ENCODE results near the gene ERCC5.

Gene ERCC5

DNA sequence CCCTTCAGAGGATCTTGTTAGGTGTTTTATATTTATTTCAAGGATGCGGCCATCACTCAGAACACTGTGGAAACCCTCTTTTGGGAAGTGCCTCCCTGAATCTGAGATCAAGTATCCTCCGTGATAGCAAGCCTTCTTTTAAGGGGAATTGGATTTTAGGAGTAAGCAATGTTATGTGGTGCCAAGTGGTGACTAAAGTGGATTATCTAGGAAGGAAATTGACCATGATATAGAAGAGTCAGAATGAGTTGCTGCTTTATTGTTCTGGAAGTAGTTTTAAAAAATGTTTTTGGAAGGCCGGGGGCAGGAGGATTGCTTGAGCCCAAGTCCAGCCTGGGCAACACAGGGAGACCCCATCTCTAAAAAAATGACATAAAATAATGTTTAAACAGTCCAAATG is 6.7 kb downstream of the ERCC5 start:
- Histone ChIP-seq H3K27me3 (ENCODE audit: insufficient read depth, low read length) (no peaks in the 10 kb centered on the region), H3K36me3 (ENCODE audit: insufficient read depth, low read length) (peaks cover 31% of the 10 kb centered on the region), H3K9me3 (ENCODE audit: low read length) (no peaks in the 10 kb centered on the region), H2AFZ (ENCODE audit: low read depth, low read length) (no peak overlapping the region), H3K4me3 (ENCODE audit: low read length) (no peak overlapping the region), H3K4me1 (ENCODE audit: insufficient read depth, low read length) (peaks cover 4% of the 10 kb centered on the region)

- H3K9me3 ChIP-seq (ENCODE audit: low read length), result no peaks in the 10 kb centered on the region
- H3K4me3 ChIP-seq (ENCODE audit: low read length), result no peak overlapping the region
- H3K4me1 ChIP-seq (ENCODE audit: insufficient read depth, low read length), result no peaks in the 10 kb centered on the region
- peaks cover 47% of the 10 kb centered on the region for H3K36me3 ChIP-seq (ENCODE audit: insufficient read depth, low read length)
- no peaks in the 10 kb centered on the region for H3K27me3 ChIP-seq (ENCODE audit: insufficient read depth, low read length)
- H2AFZ ChIP-seq (ENCODE audit: low read depth, low read length), result no peak overlapping the region
These were observed 8.8 kb downstream of the ERCC5 start for GRCh38 chr13:102854675-102855074.

- Histone ChIP-seq H2AFZ (ENCODE audit: low read depth, low read length) (no peak overlapping the region), H3K36me3 (ENCODE audit: insufficient read depth, low read length) (peaks cover 63% of the 10 kb centered on the region), H3K27me3 (ENCODE audit: insufficient read depth, low read length) (no peaks in the 10 kb centered on the region), H3K4me3 (ENCODE audit: low read length) (no peak overlapping the region), H3K4me1 (ENCODE audit: insufficient read depth, low read length) (no peaks in the 10 kb centered on the region), H3K9me3 (ENCODE audit: low read length) (no peaks in the 10 kb centered on the region)
These were observed 10.7 kb downstream of the ERCC5 start for GRCh38 chr13:102856557-102856956.

GRCh38 chr13:102862624-102863210 is 16.9 kb downstream of the ERCC5 start:
- no peaks in the 10 kb centered on the region for H3K27me3 ChIP-seq (ENCODE audit: insufficient read depth, low read length)
- H3K4me3 ChIP-seq (ENCODE audit: low read length), result no peak overlapping the region
- peaks cover 89% of the 10 kb centered on the region for H3K36me3 ChIP-seq (ENCODE audit: insufficient read depth, low read length)
- no peak overlapping the region for H2AFZ ChIP-seq (ENCODE audit: low read depth, low read length)
- H3K4me1 ChIP-seq (ENCODE audit: insufficient read depth, low read length), result no peaks in the 10 kb centered on the region
- H3K9me3 ChIP-seq (ENCODE audit: low read length), result peaks cover 21% of the 10 kb centered on the region

GRCh38 chr13:102863590-102863989 is 17.8 kb downstream of the ERCC5 start:
- Histone ChIP-seq H3K9me3 (ENCODE audit: low read length) (peaks cover 21% of the 10 kb centered on the region), H3K36me3 (ENCODE audit: insufficient read depth, low read length) (peaks cover 88% of the 10 kb centered on the region), H2AFZ (ENCODE audit: low read depth, low read length) (no peak overlapping the region), H3K27me3 (ENCODE audit: insufficient read depth, low read length) (no peaks in the 10 kb centered on the region), H3K4me3 (ENCODE audit: low read length) (no peak overlapping the region), H3K4me1 (ENCODE audit: insufficient read depth, low read length) (no peaks in the 10 kb centered on the region)

GRCh38 chr13:102868366-102868936 is 22.6 kb downstream of the ERCC5 start:
- no peaks in the 10 kb centered on the region for H3K27me3 ChIP-seq (ENCODE audit: insufficient read depth, low read length)
- no peak overlapping the region for H3K4me3 ChIP-seq (ENCODE audit: low read length)
- no peak overlapping the region for H2AFZ ChIP-seq (ENCODE audit: low read depth, low read length)
- peaks cover 69% of the 10 kb centered on the region for H3K36me3 ChIP-seq (ENCODE audit: insufficient read depth, low read length)
- H3K4me1 ChIP-seq (ENCODE audit: insufficient read depth, low read length), result peaks cover 3% of the 10 kb centered on the region
- H3K9me3 ChIP-seq (ENCODE audit: low read length), result peaks cover 14% of the 10 kb centered on the region

- Histone ChIP-seq H3K36me3 (ENCODE audit: insufficient read depth, low read length) (peaks cover 57% of the 10 kb centered on the region), H3K4me3 (ENCODE audit: low read length) (no peak overlapping the region), H2AFZ (ENCODE audit: low read depth, low read length) (no peak overlapping the region), H3K9me3 (ENCODE audit: low read length) (peaks cover 2% of the 10 kb centered on the region), H3K4me1 (ENCODE audit: insufficient read depth, low read length) (peaks cover 9% of the 10 kb centered on the region), H3K27me3 (ENCODE audit: insufficient read depth, low read length) (no peaks in the 10 kb centered on the region)
These were observed 24.3 kb downstream of the ERCC5 start for GRCh38 chr13:102869948-102870676.

DNA sequence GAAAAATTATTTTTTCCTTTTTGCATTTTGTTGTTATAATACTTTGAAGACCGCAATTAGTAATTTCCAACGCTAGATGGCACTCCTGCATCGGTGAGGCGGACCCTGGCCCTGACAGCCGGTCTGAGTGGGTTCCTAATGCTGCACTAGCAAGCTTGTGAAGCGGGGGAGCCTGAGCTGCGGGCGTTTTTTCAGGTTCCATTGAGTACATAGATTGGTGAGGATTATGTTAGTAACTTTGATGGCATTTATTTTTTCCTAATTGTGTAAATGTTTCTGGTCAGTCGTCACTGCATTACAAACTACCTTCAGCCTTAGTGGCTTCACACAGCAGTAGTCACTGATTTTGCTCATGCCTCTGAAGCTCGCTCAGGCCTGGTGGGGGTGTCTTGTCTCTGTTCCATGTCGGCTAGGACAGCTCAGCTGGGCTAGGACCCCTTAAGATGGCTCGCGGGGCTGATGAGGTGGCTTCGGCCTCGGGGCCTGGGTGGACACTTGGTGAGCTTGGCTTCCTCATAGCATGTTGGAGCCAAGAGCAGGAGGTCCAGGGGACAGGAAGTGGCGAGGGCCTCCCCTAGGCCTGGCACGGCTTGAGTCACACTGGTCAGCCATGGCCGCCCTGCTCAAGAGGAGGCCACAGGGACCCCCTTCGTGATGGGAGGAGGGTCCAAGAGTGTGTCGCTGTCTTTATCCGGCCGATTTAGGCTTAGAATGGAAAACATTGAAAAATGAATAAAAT is 25.0 kb downstream of the ERCC5 start:
- Histone ChIP-seq H3K4me1 (ENCODE audit: insufficient read depth, low read length) (peaks cover 16% of the 10 kb centered on the region), H3K27me3 (ENCODE audit: insufficient read depth, low read length) (no peaks in the 10 kb centered on the region), H3K9me3 (ENCODE audit: low read length) (peaks cover 2% of the 10 kb centered on the region), H2AFZ (ENCODE audit: low read depth, low read length) (no peak overlapping the region), H3K36me3 (ENCODE audit: insufficient read depth, low read length) (peaks cover 53% of the 10 kb centered on the region), H3K4me3 (ENCODE audit: low read length) (no peak overlapping the region)

GRCh38 chr13:102872131-102872530 is 26.3 kb downstream of the ERCC5 start:
- Histone ChIP-seq H2AFZ (ENCODE audit: low read depth, low read length) (no peak overlapping the region), H3K36me3 (ENCODE audit: insufficient read depth, low read length) (peaks cover 56% of the 10 kb centered on the region), H3K9me3 (ENCODE audit: low read length) (peaks cover 2% of the 10 kb centered on the region), H3K4me1 (ENCODE audit: insufficient read depth, low read length) (peaks cover 20% of the 10 kb centered on the region), H3K4me3 (ENCODE audit: low read length) (no peak overlapping the region), H3K27me3 (ENCODE audit: insufficient read depth, low read length) (no peaks in the 10 kb centered on the region)

GRCh38 chr13:102872531-102872930 is 26.7 kb downstream of the ERCC5 start:
- Histone ChIP-seq H3K4me3 (ENCODE audit: low read length) (no peak overlapping the region), H3K27me3 (ENCODE audit: insufficient read depth, low read length) (no peaks in the 10 kb centered on the region), H2AFZ (ENCODE audit: low read depth, low read length) (no peak overlapping the region), H3K9me3 (ENCODE audit: low read length) (peaks cover 2% of the 10 kb centered on the region), H3K4me1 (ENCODE audit: insufficient read depth, low read length) (peaks cover 20% of the 10 kb centered on the region), H3K36me3 (ENCODE audit: insufficient read depth, low read length) (peaks cover 57% of the 10 kb centered on the region)

DNA sequence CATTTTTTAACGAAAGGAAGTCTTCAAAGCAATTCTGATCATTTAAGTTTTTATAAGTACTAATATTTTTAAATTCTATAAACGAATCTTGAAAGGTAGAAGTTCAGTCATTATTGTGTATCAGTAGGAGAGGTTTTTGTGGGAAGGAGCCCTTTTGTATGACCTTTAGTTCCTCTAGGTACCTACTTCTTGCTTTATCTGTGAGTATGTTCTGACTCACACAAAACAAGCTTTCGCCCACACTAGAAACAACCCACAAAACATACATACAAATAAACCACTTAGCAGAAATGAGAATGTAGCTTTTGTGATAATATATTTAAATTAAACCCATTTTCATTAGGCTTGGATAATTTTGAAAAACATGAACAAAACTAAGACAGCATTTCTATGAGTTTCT is 27.8 kb downstream of the ERCC5 start:
- H3K9me3 ChIP-seq (ENCODE audit: low read length), result peaks cover 2% of the 10 kb centered on the region
- no peak overlapping the region for H2AFZ ChIP-seq (ENCODE audit: low read depth, low read length)
- peaks cover 26% of the 10 kb centered on the region for H3K4me1 ChIP-seq (ENCODE audit: insufficient read depth, low read length)
- no peak overlapping the region for H3K4me3 ChIP-seq (ENCODE audit: low read length)
- no peaks in the 10 kb centered on the region for H3K27me3 ChIP-seq (ENCODE audit: insufficient read depth, low read length)
- peaks cover 50% of the 10 kb centered on the region for H3K36me3 ChIP-seq (ENCODE audit: insufficient read depth, low read length)

GRCh38 chr13:102875256-102875655 is 29.4 kb downstream of the ERCC5 start:
- H3K27me3 ChIP-seq (ENCODE audit: insufficient read depth, low read length), result no peaks in the 10 kb centered on the region

DNA sequence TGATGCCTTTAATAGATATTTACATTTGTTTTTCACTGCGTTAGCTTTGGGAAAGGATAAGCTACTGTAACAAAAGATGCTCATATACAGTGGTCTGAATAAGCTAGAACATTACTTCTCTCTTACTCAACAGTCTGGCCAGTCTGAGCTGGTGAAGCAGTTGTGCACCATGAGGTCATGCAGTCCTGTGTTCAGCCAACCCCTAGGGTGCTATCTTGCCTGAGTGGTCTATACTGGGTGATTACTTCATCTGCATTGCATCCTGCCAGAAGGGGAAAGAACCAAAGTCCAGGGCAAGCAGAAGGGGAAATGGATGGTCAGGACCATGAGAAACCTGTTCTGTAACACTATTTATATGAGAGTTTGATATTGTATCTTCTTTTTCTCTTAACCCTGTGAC is 31.5 kb downstream of the ERCC5 start:
- Histone ChIP-seq H2AFZ (ENCODE audit: low read depth, low read length) (no peak overlapping the region), H3K9me3 (ENCODE audit: low read length) (peaks cover 2% of the 10 kb centered on the region), H3K4me1 (ENCODE audit: insufficient read depth, low read length) (peaks cover 23% of the 10 kb centered on the region), H3K36me3 (ENCODE audit: insufficient read depth, low read length) (peaks cover 35% of the 10 kb centered on the region), H3K4me3 (ENCODE audit: low read length) (no peak overlapping the region), H3K27me3 (ENCODE audit: insufficient read depth, low read length) (no peaks in the 10 kb centered on the region)

More at GRCh38 chr13:102875256-102875655, 29.4 kb downstream of the ERCC5 start:
- H3K4me1 ChIP-seq (ENCODE audit: insufficient read depth, low read length), result peaks cover 27% of the 10 kb centered on the region
- no peak overlapping the region for H3K4me3 ChIP-seq (ENCODE audit: low read length)
- H2AFZ ChIP-seq (ENCODE audit: low read depth, low read length), result no peak overlapping the region
- H3K36me3 ChIP-seq (ENCODE audit: insufficient read depth, low read length), result peaks cover 41% of the 10 kb centered on the region
- peaks cover 2% of the 10 kb centered on the region for H3K9me3 ChIP-seq (ENCODE audit: low read length)

Data from neuron (in vitro differentiated cells).